Activated CD4-positive, CD25-positive, alpha-beta regulatory T cell treated with anti-CD3 and anti-CD28 coated beads, Interleukin-2, amount 50 U/mL, for 24 hours (primary cell): Measurements from ENCODE around the gene DOCK9.

Experiments used
- ATAC-seq, 2 donors: fragments of 150-1000 bp; cut with Tn5 transposase; one replicate each; pipeline ENCODE4 v1.10.0; 2021; ENCODE audit warnings: mild to moderate bottlenecking in 1 of 2, moderate library complexity in 1 of 2

Gene DOCK9

DNA sequence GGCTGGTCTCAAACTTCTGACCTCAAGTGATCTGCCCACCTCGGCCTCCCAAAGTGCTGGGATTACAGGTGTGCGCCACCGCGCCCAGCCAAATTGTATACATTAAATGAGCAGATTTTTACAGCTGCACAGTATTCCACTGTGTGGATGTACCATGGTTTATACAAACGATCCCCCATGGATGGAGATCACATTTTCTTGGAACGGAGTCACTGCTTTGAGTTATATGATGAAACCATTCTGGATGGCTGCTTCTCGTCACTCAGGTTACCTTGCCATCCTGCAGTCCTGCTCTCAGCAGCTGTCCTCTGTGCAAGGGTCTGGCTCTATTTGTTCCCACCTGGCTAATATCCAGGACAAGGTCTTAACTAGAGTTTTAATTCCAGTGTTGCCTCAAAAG, 186.3 kb downstream of the DOCK9 start:
- no peak for ATAC-seq

DNA sequence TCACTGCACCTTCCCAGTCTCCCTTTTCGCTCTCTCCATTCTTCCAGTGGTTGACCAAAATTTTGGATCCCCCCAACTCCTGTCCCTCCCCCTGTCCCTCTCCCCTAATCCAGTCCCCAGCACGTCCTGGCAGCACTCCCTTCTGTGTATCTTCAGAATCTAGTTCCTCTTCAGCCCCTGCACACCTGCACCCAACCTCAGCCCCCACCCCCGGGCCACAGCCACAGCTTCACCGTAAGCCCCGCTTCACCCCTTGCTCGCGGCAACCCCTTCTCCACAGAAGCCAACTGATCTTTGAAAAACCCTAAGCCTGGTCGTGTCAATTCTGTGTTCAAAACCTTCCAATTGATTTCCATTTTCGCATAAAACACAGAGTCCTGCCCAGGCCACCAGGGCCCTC, 189.9 kb downstream of the DOCK9 start:
- ATAC-seq, result no peak

DNA sequence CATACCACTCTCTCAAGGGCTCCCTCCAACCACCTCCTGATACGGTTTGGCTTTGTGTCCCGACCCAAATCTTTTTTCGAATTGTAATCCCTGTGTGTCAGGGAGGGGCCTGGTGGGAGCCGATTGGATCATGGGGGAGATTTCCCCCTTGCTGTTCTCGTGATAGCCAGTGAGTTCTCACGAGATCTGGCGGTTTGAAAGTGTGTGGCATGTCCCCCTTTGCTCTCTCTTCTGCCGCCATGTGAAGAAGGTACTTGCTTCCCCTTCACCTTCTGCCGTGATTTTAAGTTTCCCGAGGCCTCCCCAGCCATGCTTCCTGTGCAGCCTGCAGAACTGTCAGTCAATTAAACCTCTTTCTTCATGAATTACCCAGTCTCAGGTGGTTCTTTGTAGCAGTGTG, 190.7 kb downstream of the DOCK9 start:
- no peak for ATAC-seq

DNA sequence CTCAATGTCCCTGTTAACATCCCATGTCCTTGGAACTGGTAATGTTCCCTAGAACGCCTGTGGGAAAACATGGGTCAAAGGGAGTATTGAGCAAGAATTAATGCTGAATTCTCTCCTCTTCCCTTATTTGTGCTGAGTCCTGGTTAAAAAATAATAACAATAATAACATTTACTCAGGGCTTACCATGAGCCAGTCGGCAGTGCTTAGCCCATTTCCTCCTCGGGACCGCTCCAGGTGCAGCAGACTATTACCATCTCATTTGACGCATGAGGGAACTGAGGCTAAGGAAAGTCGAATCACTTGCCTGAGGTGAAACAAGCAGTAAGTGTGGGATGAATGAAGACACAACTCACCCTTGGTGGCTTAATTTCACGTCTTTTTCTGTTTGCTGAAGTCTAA, 191.8 kb downstream of the DOCK9 start:
- ATAC-seq, result no peak

DNA sequence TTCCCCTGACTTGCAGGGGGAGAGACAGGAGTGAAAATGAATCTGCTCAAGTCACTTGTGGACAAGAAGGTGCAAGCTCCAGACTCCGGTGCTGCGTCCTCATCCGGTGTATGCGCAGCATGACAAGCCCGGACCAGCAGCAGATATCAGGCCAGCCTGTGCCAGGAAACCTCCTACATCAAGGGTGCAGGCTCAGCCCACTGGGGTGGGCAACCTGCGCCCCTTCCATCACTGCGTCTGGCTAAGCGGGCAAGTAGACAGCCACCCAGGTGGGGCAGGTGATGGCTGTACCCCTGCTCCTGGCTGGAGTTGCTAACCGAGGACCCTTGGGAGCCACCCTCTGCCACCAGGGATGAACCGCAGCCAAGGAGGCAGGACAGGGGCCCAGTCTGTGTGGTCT, 192.5 kb downstream of the DOCK9 start:
- ATAC-seq, result no peak

DNA sequence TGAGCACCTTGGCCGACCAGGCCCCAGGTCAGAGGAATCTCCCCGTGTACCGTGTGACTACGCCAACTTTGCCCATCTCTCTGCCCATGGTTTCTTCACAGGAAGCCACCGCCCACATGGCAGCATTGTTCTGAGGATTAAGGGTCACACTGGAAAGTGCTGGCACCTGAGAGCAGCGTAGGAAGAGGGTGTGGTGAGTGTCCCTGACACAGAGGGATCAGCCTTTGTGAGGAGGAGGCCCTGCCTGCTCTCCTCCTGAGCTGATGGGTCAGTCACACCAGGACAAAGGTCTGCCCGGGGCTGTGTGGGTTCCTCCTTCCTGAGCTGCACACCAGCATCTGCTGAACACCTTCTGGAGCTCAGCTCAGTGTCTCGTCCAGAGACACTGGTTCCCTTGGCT, 193.2 kb downstream of the DOCK9 start:
- no peak for ATAC-seq

DNA sequence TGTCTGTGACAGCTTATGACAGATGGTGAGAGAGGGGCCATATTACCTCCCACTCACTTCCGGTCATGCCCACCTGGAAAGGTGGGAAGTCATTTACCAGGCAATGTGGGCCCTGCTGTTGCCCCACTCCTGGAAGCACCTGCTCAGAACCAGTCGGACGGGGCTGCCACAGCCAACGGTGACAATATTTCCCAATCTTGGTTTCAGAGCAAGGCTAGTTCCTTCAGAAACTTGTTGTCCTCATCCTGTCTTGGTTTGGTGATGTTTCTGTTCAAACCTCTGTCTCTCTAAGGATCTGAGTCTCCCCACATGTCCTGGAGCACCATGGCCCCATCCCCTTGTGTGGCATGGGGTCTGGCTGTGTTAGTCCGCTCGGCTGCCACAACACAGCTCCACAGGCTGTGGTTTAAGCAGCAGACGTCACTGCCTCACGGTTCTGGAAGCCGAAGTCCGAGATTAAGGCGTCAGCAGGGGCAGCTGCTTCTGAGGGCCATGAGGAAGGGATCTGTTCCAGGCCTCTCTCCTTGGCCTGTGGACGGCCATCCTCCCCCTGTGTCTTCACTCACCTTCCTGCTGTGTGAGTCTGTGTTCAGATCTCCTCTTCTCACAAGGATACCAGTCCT, 193.9 kb downstream of the DOCK9 start:
- ATAC-seq, result no peak

DNA sequence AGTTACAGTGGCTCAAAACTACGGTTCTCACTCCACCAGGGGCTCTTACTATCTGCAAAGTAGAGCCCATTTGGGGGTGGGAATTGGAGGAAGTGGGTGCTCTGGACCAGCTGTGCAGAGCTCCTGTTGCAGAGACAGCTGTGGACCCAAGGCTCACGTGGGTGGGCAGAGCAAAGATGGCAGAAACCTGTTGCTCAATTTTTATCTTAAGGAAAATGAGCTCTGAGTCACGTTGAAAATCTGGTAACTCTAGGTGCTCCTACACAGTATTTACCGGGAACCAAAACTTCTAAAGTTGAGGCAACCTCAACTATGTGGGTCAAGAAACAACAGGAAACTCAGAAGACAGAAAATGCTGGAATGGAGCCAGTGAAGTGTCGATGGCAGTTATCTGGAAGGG, 195.2 kb downstream of the DOCK9 start:
- no peak for ATAC-seq

DNA sequence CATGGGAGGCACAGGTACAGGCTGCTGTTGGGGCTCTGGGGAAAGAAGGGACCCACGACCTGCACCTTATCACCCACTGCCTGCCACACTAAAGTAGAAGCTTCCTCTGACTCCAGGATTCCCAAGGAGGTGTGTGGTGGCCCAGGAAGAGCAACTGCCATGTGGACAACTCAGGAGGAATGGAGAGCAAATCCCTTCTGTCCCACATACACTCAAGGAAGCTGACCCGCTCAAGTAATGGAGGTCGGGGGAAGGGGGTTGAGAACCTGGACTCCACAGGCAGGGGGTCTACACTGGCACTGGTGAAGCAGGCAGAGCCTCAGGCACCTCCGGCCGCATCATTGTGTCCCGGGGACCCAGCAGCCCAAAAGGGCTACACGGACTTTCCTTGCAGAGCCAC, 196.0 kb downstream of the DOCK9 start:
- ATAC-seq, result no peak

DNA sequence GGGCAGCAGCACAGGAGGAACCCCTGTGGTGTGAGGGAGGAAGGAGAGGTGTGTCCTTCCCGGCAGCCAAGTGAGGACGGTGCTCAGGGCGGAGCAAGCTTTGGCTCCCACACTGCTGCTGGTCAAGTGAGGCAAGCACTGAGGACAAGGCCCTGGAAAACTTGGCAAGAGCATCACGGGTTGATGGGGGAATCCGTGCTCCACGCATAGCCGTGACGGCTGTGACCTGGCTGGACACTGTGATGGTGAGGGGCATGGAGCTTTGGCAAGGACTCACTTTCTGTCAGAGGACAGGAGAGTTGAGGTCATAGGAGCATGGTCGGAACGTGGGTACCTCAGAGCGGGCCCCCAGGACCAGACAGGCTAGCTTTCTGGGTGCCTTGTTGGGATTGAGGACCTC, 196.4 kb downstream of the DOCK9 start:
- no peak for ATAC-seq

DNA sequence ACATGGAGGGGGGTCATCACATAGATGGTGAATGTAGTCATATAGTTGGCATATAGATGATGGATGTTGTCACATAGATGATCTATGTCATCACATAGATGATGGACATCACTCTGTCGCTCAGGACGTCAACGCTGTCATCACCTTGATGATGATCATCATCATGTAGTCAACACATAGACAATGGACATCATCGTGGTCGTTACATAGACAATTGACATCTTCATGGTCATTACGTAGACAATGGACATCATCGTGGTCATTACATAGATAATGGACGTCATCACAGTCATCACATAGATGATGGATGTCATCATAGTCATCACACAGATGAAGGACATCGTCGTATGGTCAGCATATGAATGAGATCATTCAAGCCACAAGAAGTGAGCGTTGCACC, 196.8 kb downstream of the DOCK9 start:
- ATAC-seq, result no peak

DNA sequence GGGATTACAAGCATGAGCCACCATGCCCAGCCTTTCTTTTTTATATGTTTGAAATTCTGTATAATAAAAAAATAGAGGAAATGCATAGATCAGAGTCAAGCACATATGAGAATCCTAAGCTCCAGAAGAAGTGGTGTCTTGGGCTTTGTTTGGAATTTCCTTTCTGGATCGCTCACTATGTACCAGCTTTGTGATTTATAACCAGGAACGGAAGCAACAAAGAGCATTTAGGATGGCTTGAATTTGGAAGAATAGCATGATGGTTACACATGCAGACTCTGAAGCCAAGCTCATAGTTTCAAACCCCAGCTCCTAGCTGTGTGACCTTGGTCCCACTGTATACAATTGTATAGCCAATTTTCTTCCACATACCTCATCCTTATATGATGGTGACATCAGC, 197.4 kb downstream of the DOCK9 start:
- no peak for ATAC-seq

DNA sequence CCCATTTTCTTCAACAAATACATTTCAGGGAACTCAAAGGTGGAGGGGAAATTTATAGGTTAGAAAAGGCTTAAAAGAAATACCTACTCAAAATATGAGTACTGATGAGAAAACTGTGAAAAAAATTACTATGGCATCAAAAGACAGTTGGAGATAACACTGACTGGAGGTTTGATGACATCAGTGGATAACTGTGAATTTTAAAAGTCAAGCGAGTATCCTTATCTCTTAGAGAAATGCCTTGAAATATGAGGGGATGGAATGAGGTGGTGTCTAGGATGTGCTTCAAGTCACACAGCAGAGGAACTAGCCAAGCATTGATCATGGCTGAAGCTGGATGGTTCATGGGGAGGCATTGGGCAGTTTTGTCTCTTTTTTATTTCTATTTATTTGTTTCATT, 198.2 kb downstream of the DOCK9 start:
- no peak for ATAC-seq

DNA sequence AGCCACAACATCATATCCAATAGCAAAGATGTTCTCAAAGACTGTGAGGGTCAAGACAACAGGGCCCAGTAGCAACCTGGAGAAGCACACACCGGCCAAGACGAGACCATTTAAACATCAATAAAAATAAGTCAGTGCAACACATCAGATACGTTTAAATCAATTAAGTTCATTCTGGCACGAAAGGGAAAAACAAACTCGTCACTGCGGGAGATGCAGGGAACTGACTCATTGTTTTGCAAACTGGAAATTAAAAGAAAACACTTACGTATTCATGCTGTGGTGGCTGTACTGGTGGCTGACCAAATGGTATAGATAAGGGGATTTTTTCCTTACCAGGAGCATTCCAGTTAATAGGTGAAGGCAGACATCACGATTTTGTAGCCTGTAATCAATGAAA, 199.1 kb downstream of the DOCK9 start:
- ATAC-seq, result no peak

DNA sequence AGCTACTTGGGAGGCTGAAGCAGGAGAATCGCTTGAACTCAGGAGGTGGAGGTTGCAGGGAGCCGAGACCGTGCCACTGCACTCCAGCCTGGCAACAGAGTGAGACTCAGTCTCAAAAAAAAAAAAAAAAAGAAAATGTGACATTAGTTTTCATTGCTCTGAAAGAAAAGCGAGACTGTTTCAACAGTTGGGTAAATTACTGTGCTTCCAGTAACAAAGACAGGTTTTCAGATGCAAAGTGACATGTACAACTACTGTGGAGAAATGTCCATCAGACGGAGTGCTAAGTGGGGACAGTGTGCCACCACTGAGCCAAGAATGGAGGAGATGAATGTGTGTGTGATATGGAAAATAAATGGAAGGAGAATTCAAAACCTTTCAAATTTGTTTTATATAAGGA, 201.2 kb downstream of the DOCK9 start:
- no peak for ATAC-seq

DNA sequence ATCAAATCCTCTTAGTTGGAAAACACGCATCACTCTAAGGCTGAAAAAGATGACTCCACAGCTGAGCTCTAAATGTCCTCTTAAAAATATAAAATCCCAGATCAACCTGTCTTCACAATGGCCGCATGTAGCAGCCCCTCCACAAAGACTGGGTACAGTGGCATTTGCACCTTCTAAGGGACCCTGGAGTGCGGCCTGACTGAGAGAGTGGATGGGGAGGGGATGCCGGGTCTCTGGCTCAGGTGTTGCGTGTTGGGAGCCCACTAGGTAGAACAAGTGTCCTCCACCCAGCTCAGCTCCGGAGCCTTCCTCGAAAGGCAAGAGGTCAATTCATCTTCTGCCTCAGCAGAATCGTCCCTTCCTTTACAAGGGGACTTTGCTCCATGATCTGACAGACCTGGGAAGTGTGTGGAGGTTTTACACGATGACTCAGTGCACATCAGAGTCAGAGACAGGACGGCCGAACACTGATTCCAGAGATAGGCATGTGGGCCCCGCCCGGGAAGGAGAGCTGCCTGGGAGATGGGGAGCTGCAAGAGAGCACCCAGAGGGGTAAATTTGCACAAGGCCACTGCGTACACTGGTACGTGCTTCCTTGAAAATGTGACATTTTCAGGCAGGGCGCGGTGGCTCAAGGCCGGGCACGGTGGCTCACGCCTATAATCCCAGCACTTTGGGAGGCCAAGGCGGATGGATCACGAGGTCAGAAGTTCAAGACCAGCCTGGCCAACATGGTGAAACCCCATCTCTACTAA, 201.8 kb downstream of the DOCK9 start:
- ATAC-seq, result no peak

DNA sequence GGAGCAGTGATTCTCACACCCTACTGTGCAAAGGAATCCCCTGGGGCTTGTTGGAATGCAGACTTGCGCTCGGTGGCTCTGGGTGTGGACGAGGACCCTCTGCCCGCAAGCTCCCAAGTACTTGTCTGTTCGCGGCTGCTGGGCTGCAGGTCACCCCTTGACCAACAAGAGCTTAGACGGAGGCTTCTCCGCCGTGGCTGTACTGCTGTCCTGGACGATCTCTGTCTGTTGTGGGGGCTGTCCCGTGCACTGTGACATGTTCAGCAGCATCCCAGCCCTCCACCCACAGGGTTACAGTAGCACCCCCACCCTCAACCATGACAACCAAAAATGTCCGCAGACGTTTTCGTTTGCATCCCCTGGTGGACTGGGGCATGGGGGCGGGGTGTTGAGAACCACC, 202.5 kb downstream of the DOCK9 start:
- ATAC-seq, result no peak

DNA sequence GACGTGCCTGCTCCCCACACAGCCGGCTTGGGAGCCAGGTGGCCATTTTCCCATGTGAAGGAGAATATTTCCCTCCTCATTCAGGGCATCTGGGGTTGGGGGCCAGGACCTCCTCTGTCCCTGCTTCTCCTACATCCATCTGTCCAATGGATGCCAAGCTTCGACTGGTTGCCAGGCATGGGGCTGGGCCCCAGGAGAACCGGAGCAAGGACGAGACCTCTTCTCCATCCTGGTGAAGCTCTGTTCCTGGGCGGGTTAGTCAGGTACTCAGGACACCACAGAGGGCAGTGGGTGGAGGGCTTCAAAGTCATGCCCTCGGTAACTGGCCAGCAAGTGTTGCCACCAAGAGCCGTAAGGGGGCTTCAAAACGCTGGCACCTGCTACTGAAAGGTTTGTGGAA, 203.1 kb downstream of the DOCK9 start:
- no peak for ATAC-seq

DNA sequence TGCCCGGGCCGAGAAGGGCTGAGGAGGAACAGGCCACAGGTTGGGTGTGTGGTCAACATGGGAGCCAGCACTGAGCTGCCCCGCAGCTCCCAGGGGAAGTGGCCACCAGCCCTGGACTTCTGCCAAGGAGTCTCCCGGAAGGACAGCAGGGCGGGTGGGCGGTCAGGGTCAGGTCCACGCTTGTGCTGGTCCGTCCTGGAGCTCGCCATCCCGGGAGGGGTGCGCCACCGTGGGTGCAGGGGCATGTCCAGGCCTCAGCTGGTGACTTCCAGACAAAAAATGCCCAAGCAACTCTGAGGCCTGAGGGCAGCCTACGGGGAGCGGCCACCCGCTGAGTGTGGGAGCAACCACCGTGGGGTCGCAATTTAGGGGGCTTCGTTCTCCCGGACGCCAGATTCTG, 203.9 kb downstream of the DOCK9 start:
- no peak for ATAC-seq

DNA sequence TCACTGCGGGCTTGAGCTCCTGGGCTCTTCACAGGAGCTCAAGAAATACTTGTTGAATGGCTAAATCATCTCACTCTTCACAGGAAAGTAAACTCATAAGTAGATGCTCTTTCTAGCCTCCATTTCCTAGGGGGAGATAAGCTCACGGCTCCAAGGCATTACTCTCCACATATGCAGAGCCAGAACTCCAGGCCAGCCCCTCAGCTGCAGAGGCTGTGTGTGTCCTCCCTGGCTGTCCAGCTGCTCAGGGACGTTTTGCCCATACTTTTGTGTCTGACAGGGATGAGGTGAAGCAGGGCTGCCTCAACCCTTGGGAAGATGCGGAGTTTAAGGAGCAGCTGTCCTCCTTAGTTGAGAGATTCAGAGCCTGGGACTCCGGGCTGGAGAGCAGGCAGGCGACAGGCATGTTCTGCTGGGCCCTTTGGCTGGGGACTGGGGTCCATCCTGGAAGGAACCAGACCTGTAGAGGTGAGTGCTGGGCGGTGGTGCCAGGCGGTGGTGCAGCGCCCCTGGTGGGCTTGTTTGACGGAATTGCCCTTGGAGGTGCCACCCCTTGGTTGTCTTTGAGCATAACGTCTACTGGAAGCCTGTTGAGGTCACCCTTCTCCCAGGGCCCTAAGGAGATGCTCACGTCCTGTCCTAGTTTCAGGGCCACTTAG, 204.9 kb downstream of the DOCK9 start:
- no peak for ATAC-seq

DNA sequence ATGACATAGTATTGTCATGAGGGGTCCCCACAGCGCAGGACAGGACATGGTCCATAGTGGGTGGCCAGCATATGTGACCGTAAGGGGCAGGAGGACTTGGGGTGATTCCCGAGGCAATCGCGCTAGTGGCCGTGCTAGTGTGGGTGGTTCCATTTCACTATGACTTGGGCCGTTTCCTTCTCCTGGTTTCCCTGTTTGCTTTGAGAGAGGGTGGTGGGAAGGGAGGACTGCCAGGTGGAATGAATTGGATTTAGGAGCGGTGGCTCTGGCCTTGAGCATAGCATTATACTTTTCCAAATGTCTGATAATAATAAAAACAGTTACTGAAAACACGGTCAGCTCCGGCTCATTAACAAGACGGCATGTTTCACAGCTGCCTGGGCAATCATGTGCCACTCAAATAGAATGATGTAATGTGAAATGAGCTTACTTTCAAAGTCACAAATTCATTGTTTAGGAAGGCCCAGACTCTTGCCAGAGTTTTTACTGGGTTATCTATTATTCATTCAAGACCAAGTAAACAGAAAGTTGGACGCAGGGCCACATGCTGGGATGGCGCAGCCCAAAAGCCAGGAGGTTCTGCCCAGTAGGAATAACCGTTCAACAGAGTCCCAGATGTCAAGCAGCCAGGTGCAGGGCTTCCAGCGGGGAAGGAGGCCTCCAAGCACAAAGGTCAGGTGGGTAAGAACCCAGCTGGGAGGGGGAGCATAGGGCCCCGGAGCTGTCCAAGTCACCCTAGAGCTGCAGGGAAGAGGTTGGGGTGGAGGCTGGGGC, 205.8 kb downstream of the DOCK9 start:
- no peak for ATAC-seq

DNA sequence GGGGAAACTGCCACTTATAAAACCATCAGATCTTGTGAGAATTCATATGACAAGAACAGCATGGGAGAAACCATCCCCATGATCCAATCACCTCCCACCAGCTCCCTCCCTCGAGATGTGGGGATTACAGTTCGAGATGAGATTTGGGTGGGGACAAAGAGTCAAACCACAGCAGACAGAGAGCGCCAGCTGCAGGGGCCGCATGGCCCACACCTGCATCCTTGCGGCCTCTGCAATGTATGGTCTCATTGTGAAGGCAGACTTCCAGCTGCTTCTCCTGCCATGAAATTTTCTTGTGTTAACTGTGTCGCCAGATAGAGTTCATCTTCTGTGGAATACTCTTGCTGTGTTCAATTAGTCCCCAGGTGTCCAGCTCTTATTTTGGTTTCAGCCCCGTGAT, 208.1 kb downstream of the DOCK9 start:
- no peak for ATAC-seq

DNA sequence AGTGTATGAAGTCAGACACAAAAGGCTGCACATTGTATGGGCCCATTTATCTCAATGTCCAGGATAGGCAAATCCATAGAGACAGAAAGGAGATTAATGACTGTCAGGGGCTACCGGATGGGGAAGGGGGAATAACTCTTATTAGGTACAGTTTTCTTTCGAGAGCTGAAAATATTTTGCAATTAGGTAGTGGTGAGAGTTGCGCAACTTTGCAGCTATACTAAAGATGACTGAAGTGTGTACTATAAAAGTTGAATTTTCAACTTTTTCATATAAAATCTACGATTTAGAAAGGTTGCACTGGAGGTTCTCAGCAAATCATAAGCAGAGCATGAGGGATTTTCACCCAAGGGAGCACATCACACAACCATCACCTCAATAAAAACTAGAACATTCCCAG, 209.3 kb downstream of the DOCK9 start:
- no peak for ATAC-seq

DNA sequence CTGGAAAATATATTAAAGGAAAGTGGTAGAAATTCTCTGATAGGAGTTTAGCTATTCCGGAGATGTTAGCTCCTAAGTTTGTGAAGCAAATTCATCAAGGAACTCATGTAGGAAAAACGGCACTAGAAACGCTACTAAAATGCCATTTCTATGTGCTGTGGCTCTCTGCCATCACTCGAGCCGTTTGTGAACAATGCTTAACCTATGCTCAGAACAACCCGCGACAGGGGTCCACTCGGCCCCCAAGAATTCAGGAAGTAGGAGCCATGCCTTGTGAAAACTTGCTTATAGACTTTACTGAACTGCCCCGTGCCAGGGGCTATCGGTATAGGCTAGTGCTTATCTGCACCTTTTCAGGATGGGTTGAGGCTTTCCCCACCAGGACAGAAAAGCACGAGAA, 211.2 kb downstream of the DOCK9 start:
- ATAC-seq, result no peak
